T-helper 17 cell (primary cell): ENCODE results near the gene PHC2. TPM values are rescaled to one million over a fixed set of nuclear protein-coding genes. Genes with fewer than 3 reads are reported as not detected.

ENCODE experiments used
- ATAC-seq: fragments of 150-1000 bp; cut with Tn5 transposase; 2 replicates; pipeline ENCODE4 v1.10.0; 2021; ENCODE audit warnings: mild to moderate bottlenecking, moderate library complexity
- DNase-seq, 3 donors: peaks; one replicate each; pipeline versions ENCODE4 v3.0.0 to v3.0.0-alpha.2; 2020 to 2021
- H3K9me3 ChIP-seq: one replicate; pipeline ENCODE4 v1.7.0; 2013; ENCODE audit warnings: low read length, mild to moderate bottlenecking; ENCODE audit not compliant: control insufficient read depth, poor library complexity, severe bottlenecking
- H3K27ac Mint-ChIP-seq: one replicate; pipeline ENCODE4 v1.8.0; 2022; ENCODE audit warnings: mild to moderate bottlenecking, moderate library complexity, mixed read lengths
- H3K27me3 Mint-ChIP-seq: one replicate; pipeline ENCODE4 v1.8.0; 2022; ENCODE audit warnings: mixed read lengths
- H3K36me3 Mint-ChIP-seq: one replicate; pipeline ENCODE4 v1.8.0; 2022; ENCODE audit warnings: low read depth, mixed read lengths
- H3K4me1 Mint-ChIP-seq: one replicate; pipeline ENCODE4 v1.8.0; 2022; ENCODE audit warnings: mild to moderate bottlenecking, mixed read lengths
- H3K4me3 Mint-ChIP-seq: one replicate; pipeline ENCODE4 v1.8.0; 2022; ENCODE audit warnings: mild to moderate bottlenecking, moderate library complexity, mixed read lengths
- total RNA-seq, 4 donors: library from RNA in 2 of 4; stranded (reverse) in 2 of 4; gene quantifications; one replicate each; pipeline ENCODE4 v1.2.3 and lab custom pipeline; 2022 to 2026

PHC2 gene
- total RNA-seq, 2 donors from 2014 or later = 33.0 to 37.0 TPM

GRCh38 chr1:33424610-33425009 lies 6.3 kb downstream of the PHC2 start:
- ATAC-seq (no peak), DNase-seq (no peak)
- H3K4me1 Mint-ChIP-seq = no peaks in the 10 kb centered on the region
- peaks cover 42% of the 10 kb centered on the region for H3K27me3 Mint-ChIP-seq
- no peaks in the 10 kb centered on the region for H3K36me3 Mint-ChIP-seq
- no peak overlapping the region for H3K4me3 Mint-ChIP-seq
- no peak overlapping the region for H3K27ac Mint-ChIP-seq
- H3K9me3 ChIP-seq = no peaks in the 10 kb centered on the region

GRCh38 chr1:33424205-33424604 lies 6.7 kb downstream of the PHC2 start:
- no peaks in the 10 kb centered on the region for H3K9me3 ChIP-seq
- no peaks in the 10 kb centered on the region for H3K4me1 Mint-ChIP-seq
- H3K27ac Mint-ChIP-seq = no peak overlapping the region
- ATAC-seq (no peak), DNase-seq (no peak)
- H3K4me3 Mint-ChIP-seq = no peak overlapping the region
- no peaks in the 10 kb centered on the region for H3K36me3 Mint-ChIP-seq
- peaks cover 42% of the 10 kb centered on the region for H3K27me3 Mint-ChIP-seq

GRCh38 chr1:33420870-33421775 lies 9.8 kb downstream of the PHC2 start:
- Mint-ChIP-seq H3K36me3 (no peaks in the 10 kb centered on the region), H3K4me3 (no peak overlapping the region), H3K27me3 (peaks cover 39% of the 10 kb centered on the region), H3K27ac (no peak overlapping the region), H3K4me1 (no peaks in the 10 kb centered on the region)
- no peak for ATAC-seq
- H3K9me3 ChIP-seq = peaks cover 3% of the 10 kb centered on the region
- no peak for DNase-seq

- no peak overlapping the region for H3K27ac Mint-ChIP-seq
- peaks cover 3% of the 10 kb centered on the region for H3K36me3 Mint-ChIP-seq
- ATAC-seq (no peak), DNase-seq (no peak)
- peaks cover 27% of the 10 kb centered on the region for H3K27me3 Mint-ChIP-seq
- peaks cover 3% of the 10 kb centered on the region for H3K9me3 ChIP-seq
- H3K4me1 Mint-ChIP-seq = no peaks in the 10 kb centered on the region
- H3K4me3 Mint-ChIP-seq = no peak overlapping the region
Measured at GRCh38 chr1:33418811-33419210, 12.1 kb downstream of the PHC2 start.

GRCh38 chr1:33414879-33415278 lies 16.0 kb downstream of the PHC2 start:
- Mint-ChIP-seq H3K27me3 (peaks cover 12% of the 10 kb centered on the region), H3K4me3 (no peak overlapping the region), H3K4me1 (no peaks in the 10 kb centered on the region), H3K27ac (no peak overlapping the region), H3K36me3 (peaks cover 5% of the 10 kb centered on the region)
- DNase-seq (no peak), ATAC-seq (no peak)
- H3K9me3 ChIP-seq = peaks cover 3% of the 10 kb centered on the region

- H3K9me3 ChIP-seq = no peaks in the 10 kb centered on the region
- Mint-ChIP-seq H3K27ac (no peak overlapping the region), H3K4me3 (no peak overlapping the region)
Measured at GRCh38 chr1:33410091-33410701, 20.7 kb downstream of the PHC2 start.

GRCh38 chr1:33408093-33408436 lies 22.8 kb downstream of the PHC2 start:
- Mint-ChIP-seq H3K27ac (no peak overlapping the region), H3K4me1 (no peaks in the 10 kb centered on the region), H3K27me3 (peaks cover 35% of the 10 kb centered on the region), H3K4me3 (no peak overlapping the region), H3K36me3 (peaks cover 3% of the 10 kb centered on the region)
- no peaks in the 10 kb centered on the region for H3K9me3 ChIP-seq
- no peak for ATAC-seq
- no peak for DNase-seq

More at GRCh38 chr1:33410091-33410701, 20.7 kb downstream of the PHC2 start:
- H3K27me3 Mint-ChIP-seq = peaks cover 30% of the 10 kb centered on the region
- no peaks in the 10 kb centered on the region for H3K4me1 Mint-ChIP-seq
- peaks cover 3% of the 10 kb centered on the region for H3K36me3 Mint-ChIP-seq
- ATAC-seq = no peak
- no peak for DNase-seq

- ATAC-seq (no peak), DNase-seq (no peak)
- Mint-ChIP-seq H3K4me1 (no peaks in the 10 kb centered on the region), H3K4me3 (no peak overlapping the region), H3K27me3 (peaks cover 35% of the 10 kb centered on the region), H3K36me3 (peaks cover 3% of the 10 kb centered on the region), H3K27ac (no peak overlapping the region)
- no peaks in the 10 kb centered on the region for H3K9me3 ChIP-seq
Measured at GRCh38 chr1:33407352-33408092, 23.4 kb downstream of the PHC2 start.

GRCh38 chr1:33402206-33402605 lies 28.7 kb downstream of the PHC2 start:
- Mint-ChIP-seq H3K4me3 (no peak overlapping the region), H3K4me1 (no peaks in the 10 kb centered on the region), H3K27ac (no peak overlapping the region), H3K27me3 (peaks cover 20% of the 10 kb centered on the region), H3K36me3 (no peaks in the 10 kb centered on the region)
- no peaks in the 10 kb centered on the region for H3K9me3 ChIP-seq
- no peak for DNase-seq
- ATAC-seq = no peak

GRCh38 chr1:33401471-33401870 lies 29.4 kb downstream of the PHC2 start:
- H3K27me3 Mint-ChIP-seq = peaks cover 12% of the 10 kb centered on the region
- no peak for ATAC-seq
- no peak for DNase-seq

GRCh38 chr1:33400153-33400911 lies 30.6 kb downstream of the PHC2 start:
- no peak for DNase-seq
- no peak for ATAC-seq
- no peak overlapping the region for H3K27ac Mint-ChIP-seq
- H3K4me1 Mint-ChIP-seq = peaks cover 5% of the 10 kb centered on the region
- peaks cover 9% of the 10 kb centered on the region for H3K27me3 Mint-ChIP-seq
- no peaks in the 10 kb centered on the region for H3K36me3 Mint-ChIP-seq
- H3K9me3 ChIP-seq = no peaks in the 10 kb centered on the region
- H3K4me3 Mint-ChIP-seq = no peak overlapping the region

More at GRCh38 chr1:33401471-33401870, 29.4 kb downstream of the PHC2 start:
- H3K4me1 Mint-ChIP-seq = peaks cover 5% of the 10 kb centered on the region
- H3K27ac Mint-ChIP-seq = no peak overlapping the region
- no peak overlapping the region for H3K4me3 Mint-ChIP-seq
- no peaks in the 10 kb centered on the region for H3K36me3 Mint-ChIP-seq
- no peaks in the 10 kb centered on the region for H3K9me3 ChIP-seq

GRCh38 chr1:33399375-33399774 lies 31.5 kb downstream of the PHC2 start:
- DNase-seq (no peak), ATAC-seq (no peak)
- Mint-ChIP-seq H3K27me3 (peaks cover 5% of the 10 kb centered on the region), H3K4me3 (no peak overlapping the region), H3K36me3 (no peaks in the 10 kb centered on the region), H3K4me1 (peaks cover 5% of the 10 kb centered on the region), H3K27ac (no peak overlapping the region)
- no peaks in the 10 kb centered on the region for H3K9me3 ChIP-seq

- Mint-ChIP-seq H3K36me3 (no peaks in the 10 kb centered on the region), H3K4me1 (peaks cover 5% of the 10 kb centered on the region), H3K4me3 (no peak overlapping the region), H3K27ac (no peak overlapping the region), H3K27me3 (peaks cover 5% of the 10 kb centered on the region)
- DNase-seq (no peak), ATAC-seq (no peak)
- no peaks in the 10 kb centered on the region for H3K9me3 ChIP-seq
Measured at GRCh38 chr1:33397994-33398393, 32.9 kb downstream of the PHC2 start.
